GM12878 (cell line): ENCODE measurements around the gene FLT4. TPM values are rescaled to one million over a fixed set of nuclear protein-coding genes. Genes with fewer than 3 reads are reported as not detected.

Experiments
- ATAC-seq: fragments of 200-7000 bp; cut with Tn5 transposase; 3 replicates; pipeline ENCODE4 v1.9.1; 2020; ENCODE audit warnings: mild to moderate bottlenecking, moderate library complexity
- BruUV-seq: library from RNA; stranded (reverse); fragments of 400-500 nt; replicated peaks from 2 replicates; lab custom pipeline; 2021; lab: Mats Ljungman, UMichigan
- CTCF ChIA-PET: fragments of 300-600 bp; sonication (Branson Sonifier 250); formaldehyde crosslinking; extraction: SDS; loops from one replicate; lab custom pipeline; 2021; ENCODE audit warnings: inconsistent platforms; lab: Yijun Ruan, JAX
- POLR2A ChIA-PET: fragments of 350-600 bp; formaldehyde crosslinking; extraction: SDS; loops from one replicate; lab custom pipeline; 2021; ENCODE audit warnings: inconsistent platforms; lab: Charles Lee
- RAD21 ChIA-PET: fragments of 300-600 bp; sonication (Branson Sonifier 250); formaldehyde crosslinking; loops from one replicate; lab custom pipeline; 2023; ENCODE audit warnings: antibody characterized with exemption; ENCODE audit not compliant: unreplicated experiment; lab: Charles Lee
- SMC1A ChIA-PET: fragments of 300-600 bp; sonication (Branson Sonifier 250); formaldehyde crosslinking; loops from one replicate; lab custom pipeline; 2023; ENCODE audit not compliant: unreplicated experiment, uncharacterized antibody; lab: Charles Lee
- DNase-seq: peaks from one replicate; pipeline ENCODE4 v3.0.0-alpha.2; 2011; ENCODE audit warnings: low read depth, low spot score
- FAIRE-seq: peaks from 3 replicates; lab custom pipeline; 2011; peaks lifted over from hg19 to GRCh38; lab: Jason Lieb, UNC
- H2AFZ ChIP-seq: 2 replicates; pipeline ENCODE4 v1.6.0; 2011; ENCODE audit warnings: low read depth, low read length, control low read depth; ENCODE audit not compliant: control insufficient read depth
- H3K27ac ChIP-seq: 2 replicates; pipeline ENCODE4 v1.5.1; 2011; ENCODE audit warnings: control low read depth; ENCODE audit not compliant: control insufficient read depth, insufficient read depth
- H3K27me3 ChIP-seq, 2 experiments: replicated peaks in 1 of 2; 2 replicates each; pipeline versions ENCODE4 v1.6.0 to v1.6.1; 2011; ENCODE audit warnings: low read length in 1 of 2; ENCODE audit not compliant: control insufficient read depth in 2 of 2, insufficient read depth in 2 of 2
- H3K36me3 ChIP-seq, 2 experiments: 2 replicates each; pipeline ENCODE4 v1.5.1; 2011; ENCODE audit warnings: low read length in 1 of 2; ENCODE audit not compliant: control insufficient read depth in 2 of 2, insufficient read depth in 2 of 2
- H3K4me1 ChIP-seq: 2 replicates; pipeline ENCODE4 v1.6.1; 2011; ENCODE audit warnings: mild to moderate bottlenecking, low read length, moderate library complexity, mixed read lengths; ENCODE audit not compliant: control insufficient read depth, insufficient read depth
- H3K4me2 ChIP-seq: 2 replicates; pipeline ENCODE4 v1.6.0; 2011; ENCODE audit warnings: control low read depth; ENCODE audit not compliant: control insufficient read depth, insufficient read depth
- H3K4me3 ChIP-seq: fragments of 200-600 bp; sonication (generic); 2 replicates; pipeline ENCODE4 v1.5.1; 2016
- H3K79me2 ChIP-seq: 2 replicates; pipeline ENCODE4 v1.6.0; 2011; ENCODE audit warnings: low read length; ENCODE audit not compliant: control insufficient read depth, insufficient read depth
- H3K9ac ChIP-seq: 2 replicates; pipeline ENCODE4 v1.8.0; 2011; ENCODE audit warnings: low read length, control low read depth, mixed read lengths; ENCODE audit not compliant: control insufficient read depth, insufficient read depth
- H3K9me3 ChIP-seq: replicated peaks from 3 replicates; pipeline ENCODE4 v1.5.1; 2011; ENCODE audit warnings: mild to moderate bottlenecking, low read length; ENCODE audit not compliant: control insufficient read depth, insufficient read depth
- H4K20me1 ChIP-seq: 2 replicates; pipeline ENCODE4 v1.6.0; 2011; ENCODE audit not compliant: control insufficient read depth, insufficient read depth
- BCL11A ChIP-seq: IDR thresholded peaks from 2 replicates; pipeline ENCODE4 v1.6.1; 2011; ENCODE audit warnings: low read depth, low read length
- BCL3 ChIP-seq: IDR thresholded peaks from 2 replicates; pipeline ENCODE4 v1.6.1; 2011; ENCODE audit warnings: borderline replicate concordance, low read depth, mild to moderate bottlenecking, moderate library complexity, low read length; ENCODE audit not compliant: insufficient read depth, poor library complexity, severe bottlenecking
- BMI1 ChIP-seq: fragments of 450-650 bp; IDR thresholded peaks from 2 replicates; pipeline ENCODE4 v1.6.1; 2016; ENCODE audit warnings: mild to moderate bottlenecking, moderate library complexity, borderline replicate concordance
- DPF2 ChIP-seq: fragments of 450-650 bp; IDR thresholded peaks from 2 replicates; pipeline ENCODE4 v1.6.1; 2017; ENCODE audit warnings: mild to moderate bottlenecking
- EED ChIP-seq: sonication (generic); IDR thresholded peaks from 2 replicates; pipeline ENCODE4 v1.6.1; 2016; ENCODE audit warnings: antibody characterized with exemption, low read depth
- FOXM1 ChIP-seq: IDR thresholded peaks from 2 replicates; pipeline ENCODE4 v1.6.1; 2012; ENCODE audit warnings: low read depth, mild to moderate bottlenecking, inconsistent platforms, low read length, moderate library complexity
- JUNB ChIP-seq: IDR thresholded peaks from 2 replicates; pipeline ENCODE4 v1.6.1; 2016; ENCODE audit warnings: antibody characterized with exemption, mild to moderate bottlenecking
- KAT2A ChIP-seq: conservative IDR thresholded peaks from 2 replicates; pipeline ENCODE4 v1.6.1; 2011; ENCODE audit warnings: low read depth, low read length; ENCODE audit not compliant: control insufficient read depth
- MEF2B ChIP-seq: fragments of 450-650 bp; IDR thresholded peaks from 2 replicates; pipeline ENCODE4 v1.6.1; 2018; ENCODE audit warnings: mild to moderate bottlenecking, moderate library complexity; ENCODE audit not compliant: partially characterized antibody, poor library complexity, severe bottlenecking
- NKRF ChIP-seq: fragments of 450-650 bp; conservative IDR thresholded peaks from 2 replicates; pipeline ENCODE4 v1.6.1; 2017; ENCODE audit warnings: mild to moderate bottlenecking, moderate library complexity
- NR2F1 ChIP-seq: fragments of 450-650 bp; conservative IDR thresholded peaks from 2 replicates; pipeline ENCODE4 v1.6.1; 2017; ENCODE audit warnings: mild to moderate bottlenecking
- SPI1 ChIP-seq: IDR thresholded peaks from 2 replicates; pipeline ENCODE4 v1.6.1; 2011; ENCODE audit warnings: low read depth, mild to moderate bottlenecking, low read length, moderate library complexity, borderline replicate concordance; ENCODE audit not compliant: insufficient read depth
- TAF1 ChIP-seq: IDR thresholded peaks from 2 replicates; pipeline ENCODE4 v1.6.1; 2011; ENCODE audit warnings: mild to moderate bottlenecking, low read depth, low read length, borderline replicate concordance
- ZBED1 ChIP-seq: IDR thresholded peaks from 2 replicates; pipeline ENCODE4 v1.6.1; 2016; ENCODE audit warnings: borderline replicate concordance
- ZNF274 ChIP-seq: IDR thresholded peaks from one replicate; pipeline ENCODE4 v1.8.0; 2011; ENCODE audit not compliant: insufficient read length, insufficient read depth
- ZNF687 ChIP-seq: fragments of 450-650 bp; IDR thresholded peaks from 2 replicates; pipeline ENCODE4 v1.6.1; 2017; ENCODE audit warnings: mild to moderate bottlenecking, moderate library complexity
- WGBS: methylation state at CpG from one replicate; pipeline ENCODE4 v1.1.6; 2016; ENCODE audit warnings: low lambda C conversion rate; ENCODE audit not compliant: insufficient replicate concordance, insufficient coverage; ENCODE audit errors: missing lambda C conversion rate; 5-methylcytosine and 5-hydroxymethylcytosine counted together
- in situ Hi-C: fragments of 300-500 bp; cut with MboI; formaldehyde crosslinking; loops from 9 replicates; pipeline ENCODE4 v1.14.3; 2018; ENCODE audit warnings: mixed read lengths
- intact Hi-C: fragments of 100-400 bp; cut with micrococcal nuclease; formaldehyde crosslinking; loops from one replicate; pipeline ENCODE4 v1.14.2; 2022; ENCODE audit not compliant: unreplicated experiment
- polyA plus RNA-seq, 11 experiments: library from polyadenylated mRNA; depleted of rRNA in 4 of 11; unstranded in 6 of 11; stranded (reverse) in 5 of 11; fragments of >200 nt; fragmentation: Nextera tagmentation in 4 of 11; fragmentation: Illumina TruSeq in 1 of 11; extraction: Ambion mirVana in 4 of 11; extraction: Trizol in 1 of 11; gene quantifications; 1 replicate in 1 of 11; 2 replicates in 10 of 11; pipeline versions ENCODE4 v1.2.1 to v1.2.3, GENCODE V29; 2011 to 2016; ENCODE audit warnings: inconsistent platforms in 2 of 11, missing spikeins in 2 of 11, low read depth in 1 of 11
- total RNA-seq, 4 experiments: library from RNA; depleted of rRNA in 3 of 4; stranded (reverse); fragments of >200 nt in 3 of 4; fragmentation: Illumina TruSeq in 1 of 4; extraction: Trizol in 1 of 4; gene quantifications; 2 replicates each; pipeline versions ENCODE4 v1.2.1 to v1.2.3, GENCODE V29; 2013 to 2021

Gene FLT4
- total and polyA plus RNA-seq, 10 of the 15 experiments (the other 5 are each of a cell fraction or from before 2014, with no cell fraction given), result 0.18 TPM; not detected in 9

- TF ChIP-seq MEF2B, result no peak
- no peak for TF ChIP-seq KAT2A
- no peak for TF ChIP-seq BCL3
These were observed 8.9 kb downstream of the FLT4 start (continued) for GRCh38 chr5:180640611-180640860.

- SMC1A ChIA-PET, result no interaction called here
- no peaks in the 10 kb centered on the region for H3K79me2 ChIP-seq
These were observed 9.4 kb downstream of the FLT4 start for GRCh38 chr5:180639741-180640610.

More at GRCh38 chr5:180639741-180640610, 9.4 kb downstream of the FLT4 start:
- CTCF ChIA-PET, result no interaction called here
- Histone ChIP-seq H3K9ac (no peak overlapping the region), H4K20me1 (no peaks in the 10 kb centered on the region), H3K4me2 (no peak overlapping the region), H3K27ac (no peak overlapping the region), H3K4me3 (no peak overlapping the region), H3K36me3 (no peaks in the 10 kb centered on the region), H3K9me3 (no peaks in the 10 kb centered on the region), H3K4me1 (no peaks in the 10 kb centered on the region), H3K27me3 (no peaks in the 10 kb centered on the region), H2AFZ (no peak overlapping the region)
- no peak for ATAC-seq
- in situ Hi-C loops, result no loop called here
- no peak for DNase-seq
- no peak for TF ChIP-seq EED
- TF ChIP-seq JUNB, result no peak
- TF ChIP-seq NR2F1, result no peak
- no peak for TF ChIP-seq ZNF274
- no peak for TF ChIP-seq ZNF687
- no peak for TF ChIP-seq ZBED1
- TF ChIP-seq NKRF, result no peak
- no peak for TF ChIP-seq BCL11A
- TF ChIP-seq SPI1, result no peak
- TF ChIP-seq FOXM1, result no peak
- no peak for TF ChIP-seq DPF2
- no peak for TF ChIP-seq TAF1
- TF ChIP-seq BMI1, result no peak
- no TSS peak for BruUV-seq
- POLR2A ChIA-PET, result no interaction called here
- FAIRE-seq, result no peak
- intact Hi-C loops, result no loop called here
- WGBS, result 26% methylated on average over 20 of the region's 27 CpGs
- RAD21 ChIA-PET, result no interaction called here
